HepG2 (cell line): ENCODE measurements around the gene YY1. TPM values are rescaled to one million over a fixed set of nuclear protein-coding genes. Genes with fewer than 3 reads are reported as not detected.

Source experiments
- EP300 ChIP-seq, 3 experiments: sonication (generic) in 1 of 3; formaldehyde crosslinking in 1 of 3; IDR thresholded peaks; 2 replicates each; pipeline versions ENCODE4 v1.5.1 to v1.6.1; 2011 to 2020; ENCODE audit warnings: low read depth in 2 of 3, low read length in 2 of 3, borderline replicate concordance in 1 of 3, improper control_type of control experiment in 1 of 3, mild to moderate bottlenecking in 1 of 3, missing genetic modification reagents in 1 of 3, moderate library complexity in 1 of 3
- GATA4 ChIP-seq: sonication (generic); IDR thresholded peaks from 2 replicates; pipeline ENCODE4 v1.6.1; 2016; ENCODE audit warnings: antibody characterized with exemption, low read depth, borderline replicate concordance
- PITX1 ChIP-seq: sonication (generic); formaldehyde crosslinking; IDR thresholded peaks from 2 replicates; pipeline ENCODE4 v1.5.1; 2020; ENCODE audit warnings: mild to moderate bottlenecking, missing genetic modification reagents
- TAF1 ChIP-seq: sonication (generic); formaldehyde crosslinking; IDR thresholded peaks from 2 replicates; pipeline ENCODE4 v1.4.0; 2020; ENCODE audit warnings: missing genetic modification reagents
- THAP11 ChIP-seq: IDR thresholded peaks from 2 replicates; pipeline ENCODE4 v1.6.1; 2016; ENCODE audit warnings: missing biosample characterization, missing genetic modification reagents
- ZNF224 ChIP-seq: sonication (generic); formaldehyde crosslinking; IDR thresholded peaks from 2 replicates; pipeline ENCODE4 v1.5.0; 2020; ENCODE audit warnings: mild to moderate bottlenecking, missing genetic modification reagents
- ZNF235 ChIP-seq: sonication (generic); formaldehyde crosslinking; IDR thresholded peaks from 2 replicates; pipeline ENCODE4 v1.8.1; 2023; ENCODE audit warnings: mild to moderate bottlenecking, missing genetic modification reagents, borderline replicate concordance
- ZNF24 ChIP-seq: fragments of 450-650 bp; IDR thresholded peaks from 2 replicates; pipeline ENCODE4 v1.6.1; 2017; ENCODE audit warnings: antibody characterized with exemption, mild to moderate bottlenecking
- ZNF407 ChIP-seq: sonication (generic); formaldehyde crosslinking; IDR thresholded peaks from one replicate; pipeline ENCODE4 v1.5.1; 2020; ENCODE audit warnings: mild to moderate bottlenecking, missing genetic modification reagents; ENCODE audit errors: not compliant biosample characterization
- ZNF530 ChIP-seq: sonication (generic); formaldehyde crosslinking; IDR thresholded peaks from 2 replicates; pipeline ENCODE4 v1.5.0; 2020; ENCODE audit warnings: low read depth, mild to moderate bottlenecking, missing genetic modification reagents
- ZNF577 ChIP-seq: sonication (generic); formaldehyde crosslinking; IDR thresholded peaks from 2 replicates; pipeline ENCODE4 v1.4.0; 2020; ENCODE audit warnings: mild to moderate bottlenecking, low read depth, missing genetic modification reagents, borderline replicate concordance
- polyA plus RNA-seq, 8 experiments: library from polyadenylated mRNA; depleted of rRNA in 3 of 8; stranded (reverse) in 7 of 8; unstranded in 1 of 8; fragments of >200 nt; fragmentation: Illumina TruSeq in 4 of 8; extraction: Trizol in 4 of 8; gene quantifications; 2 replicates each; pipeline versions ENCODE4 v1.2.1 to v1.2.3, GENCODE V29; 2011 to 2016; ENCODE audit warnings: low read depth in 4 of 8, missing spikeins in 1 of 8, mixed read lengths in 1 of 8; ENCODE audit not compliant: insufficient read depth in 1 of 8
- total RNA-seq, 5 experiments: library from RNA; depleted of rRNA; stranded (reverse); fragments of >200 nt; fragmentation: Illumina TruSeq; extraction: Trizol; gene quantifications; 2 replicates each; pipeline ENCODE4 v1.2.3, GENCODE V29; 2016; ENCODE audit warnings: low read depth in 1 of 5
- TF ChIP-seq, protein P1 (sequence below): sonication (generic); formaldehyde crosslinking; IDR thresholded peaks from 2 replicates; pipeline ENCODE4 v1.5.0; 2020; ENCODE audit warnings: mild to moderate bottlenecking, missing genetic modification reagents, borderline replicate concordance
- TF ChIP-seq, protein P2 (sequence below): sonication (generic); formaldehyde crosslinking; IDR thresholded peaks from 2 replicates; pipeline ENCODE4 v1.9.0; 2022; ENCODE audit warnings: low read depth, missing genetic modification reagents

YY1 gene
- total and polyA plus RNA-seq, 2 of the 13 experiments (the other 11 are each of a cell fraction or from before 2014, with no cell fraction given): 29.4 to 68.1 TPM

GRCh38 chr14:100192672-100193416, 46.1 kb upstream of the YY1 start (continued):
- TF ChIP-seq ZNF235 (CRISPR knock-in tag) (no peak), ZNF577 (CRISPR knock-in tag) (no peak), EP300 (IDR thresholded peaks at IDR 0.05; ENCODE audit: low read depth in 2 of 2, low read length in 2 of 2) (peak in 1 of 2 experiments; percentile 9; a peak in 1 of 4 replicates), EP300 (CRISPR knock-in tag; IDR thresholded peaks at IDR 0.05; ENCODE audit: borderline replicate concordance) (no peak; the same call in 1 of the 2 replicates), ZNF407 (CRISPR knock-in tag) (peak; percentile 68), THAP11 (peak; percentile 83), PITX1 (CRISPR knock-in tag) (peak; percentile 58; the same call in 1 of the 2 replicates), ZNF530 (CRISPR knock-in tag) (no peak), TAF1 (CRISPR knock-in tag) (peak; percentile 72), ZNF224 (no peak), ZNF24 (no peak), GATA4 (no peak)
- TF ChIP-seq, protein P1, sequence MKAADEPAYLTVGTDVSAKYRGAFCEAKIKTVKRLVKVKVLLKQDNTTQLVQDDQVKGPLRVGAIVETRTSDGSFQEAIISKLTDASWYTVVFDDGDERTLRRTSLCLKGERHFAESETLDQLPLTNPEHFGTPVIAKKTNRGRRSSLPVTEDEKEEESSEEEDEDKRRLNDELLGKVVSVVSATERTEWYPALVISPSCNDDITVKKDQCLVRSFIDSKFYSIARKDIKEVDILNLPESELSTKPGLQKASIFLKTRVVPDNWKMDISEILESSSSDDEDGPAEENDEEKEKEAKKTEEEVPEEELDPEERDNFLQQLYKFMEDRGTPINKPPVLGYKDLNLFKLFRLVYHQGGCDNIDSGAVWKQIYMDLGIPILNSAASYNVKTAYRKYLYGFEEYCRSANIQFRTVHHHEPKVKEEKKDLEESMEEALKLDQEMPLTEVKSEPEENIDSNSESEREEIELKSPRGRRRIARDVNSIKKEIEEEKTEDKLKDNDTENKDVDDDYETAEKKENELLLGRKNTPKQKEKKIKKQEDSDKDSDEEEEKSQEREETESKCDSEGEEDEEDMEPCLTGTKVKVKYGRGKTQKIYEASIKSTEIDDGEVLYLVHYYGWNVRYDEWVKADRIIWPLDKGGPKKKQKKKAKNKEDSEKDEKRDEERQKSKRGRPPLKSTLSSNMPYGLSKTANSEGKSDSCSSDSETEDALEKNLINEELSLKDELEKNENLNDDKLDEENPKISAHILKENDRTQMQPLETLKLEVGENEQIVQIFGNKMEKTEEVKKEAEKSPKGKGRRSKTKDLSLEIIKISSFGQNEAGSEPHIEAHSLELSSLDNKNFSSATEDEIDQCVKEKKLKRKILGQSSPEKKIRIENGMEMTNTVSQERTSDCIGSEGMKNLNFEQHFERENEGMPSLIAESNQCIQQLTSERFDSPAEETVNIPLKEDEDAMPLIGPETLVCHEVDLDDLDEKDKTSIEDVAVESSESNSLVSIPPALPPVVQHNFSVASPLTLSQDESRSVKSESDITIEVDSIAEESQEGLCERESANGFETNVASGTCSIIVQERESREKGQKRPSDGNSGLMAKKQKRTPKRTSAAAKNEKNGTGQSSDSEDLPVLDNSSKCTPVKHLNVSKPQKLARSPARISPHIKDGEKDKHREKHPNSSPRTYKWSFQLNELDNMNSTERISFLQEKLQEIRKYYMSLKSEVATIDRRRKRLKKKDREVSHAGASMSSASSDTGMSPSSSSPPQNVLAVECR: peak; percentile 79; the same call in 1 of the 2 replicates
- TF ChIP-seq, protein P2, sequence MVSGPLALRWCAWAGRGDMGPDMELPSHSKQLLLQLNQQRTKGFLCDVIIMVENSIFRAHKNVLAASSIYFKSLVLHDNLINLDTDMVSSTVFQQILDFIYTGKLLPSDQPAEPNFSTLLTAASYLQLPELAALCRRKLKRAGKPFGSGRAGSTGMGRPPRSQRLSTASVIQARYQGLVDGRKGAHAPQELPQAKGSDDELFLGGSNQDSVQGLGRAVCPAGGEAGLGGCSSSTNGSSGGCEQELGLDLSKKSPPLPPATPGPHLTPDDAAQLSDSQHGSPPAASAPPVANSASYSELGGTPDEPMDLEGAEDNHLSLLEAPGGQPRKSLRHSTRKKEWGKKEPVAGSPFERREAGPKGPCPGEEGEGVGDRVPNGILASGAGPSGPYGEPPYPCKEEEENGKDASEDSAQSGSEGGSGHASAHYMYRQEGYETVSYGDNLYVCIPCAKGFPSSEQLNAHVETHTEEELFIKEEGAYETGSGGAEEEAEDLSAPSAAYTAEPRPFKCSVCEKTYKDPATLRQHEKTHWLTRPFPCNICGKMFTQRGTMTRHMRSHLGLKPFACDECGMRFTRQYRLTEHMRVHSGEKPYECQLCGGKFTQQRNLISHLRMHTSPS (CRISPR knock-in tag): peak; percentile 54; the same call in 1 of the 2 replicates
